ENCODE data around the gene TRIM59.

DNA sequence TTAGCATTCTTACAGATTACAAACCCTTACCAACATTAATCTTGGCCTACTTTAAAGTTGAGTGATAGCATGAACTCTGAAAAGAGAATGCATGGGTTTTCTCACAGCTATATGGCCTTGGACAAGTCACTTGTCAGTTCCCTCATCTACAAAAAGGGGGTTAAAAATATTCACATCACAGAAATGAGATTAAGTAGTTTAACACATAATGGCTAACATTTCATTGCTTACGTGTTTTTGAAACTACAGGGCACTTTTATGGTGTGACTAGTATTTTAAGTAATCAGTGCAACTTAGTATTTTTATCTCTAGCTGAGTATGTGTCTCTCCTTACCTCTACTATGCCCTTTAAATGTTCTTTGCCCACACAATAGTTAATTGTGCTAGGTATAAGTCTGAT is 13.8 kb downstream of the TRIM59 start:
- no peak for TF ChIP-seq POLR2A (IDR thresholded peaks at IDR 0.05)
- TF ChIP-seq, protein P1, sequence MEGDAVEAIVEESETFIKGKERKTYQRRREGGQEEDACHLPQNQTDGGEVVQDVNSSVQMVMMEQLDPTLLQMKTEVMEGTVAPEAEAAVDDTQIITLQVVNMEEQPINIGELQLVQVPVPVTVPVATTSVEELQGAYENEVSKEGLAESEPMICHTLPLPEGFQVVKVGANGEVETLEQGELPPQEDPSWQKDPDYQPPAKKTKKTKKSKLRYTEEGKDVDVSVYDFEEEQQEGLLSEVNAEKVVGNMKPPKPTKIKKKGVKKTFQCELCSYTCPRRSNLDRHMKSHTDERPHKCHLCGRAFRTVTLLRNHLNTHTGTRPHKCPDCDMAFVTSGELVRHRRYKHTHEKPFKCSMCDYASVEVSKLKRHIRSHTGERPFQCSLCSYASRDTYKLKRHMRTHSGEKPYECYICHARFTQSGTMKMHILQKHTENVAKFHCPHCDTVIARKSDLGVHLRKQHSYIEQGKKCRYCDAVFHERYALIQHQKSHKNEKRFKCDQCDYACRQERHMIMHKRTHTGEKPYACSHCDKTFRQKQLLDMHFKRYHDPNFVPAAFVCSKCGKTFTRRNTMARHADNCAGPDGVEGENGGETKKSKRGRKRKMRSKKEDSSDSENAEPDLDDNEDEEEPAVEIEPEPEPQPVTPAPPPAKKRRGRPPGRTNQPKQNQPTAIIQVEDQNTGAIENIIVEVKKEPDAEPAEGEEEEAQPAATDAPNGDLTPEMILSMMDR (IDR thresholded peaks at IDR 0.05 in 8 of 11, conservative IDR thresholded peaks at IDR 0.05 in 3 of 11): no peak
- no peak for TF ChIP-seq POLR2AphosphoS5 (IDR thresholded peaks at IDR 0.05)
